Measurements from ENCODE around the gene CCL16.
"Not testable (repeated sequence)": the region's sequence is repeated elsewhere in the genome, so short reads cannot be mapped to it uniquely, and the experiment has no call there.

Gene CCL16

GRCh38 chr17:35943537-35943936 is 37.8 kb downstream of the CCL16 start, which contains the start of gene LYZL6:
TSS of gene LYZL6 (minus strand) at chr17:35943713. CDS start at chr17:35939356, 4,357 bp downstream.
- TF ChIP-seq CTCF (IDR thresholded peaks at IDR 0.05; ENCODE audit: insufficient read depth, missing control alignments), result no peak
- no peak for FAIRE-seq
- DNase-seq (ENCODE audit: insufficient read length, low spot score), result no peak

- no peak for TF ChIP-seq CTCF (IDR thresholded peaks at IDR 0.05; ENCODE audit: insufficient read depth, missing control alignments)
- FAIRE-seq, result no peak
- no peak for DNase-seq (ENCODE audit: insufficient read length, low spot score)
Measured at GRCh38 chr17:35942588-35943186, 38.6 kb downstream of the CCL16 start.

GRCh38 chr17:35938492-35938891 is 42.8 kb downstream of the CCL16 start:
- DNase-seq (ENCODE audit: insufficient read length, low spot score); FAIRE-seq: not testable (repeated sequence)

GRCh38 chr17:35936063-35936462 is 45.2 kb downstream of the CCL16 start:
- FAIRE-seq (no peak), DNase-seq (ENCODE audit: insufficient read length, low spot score) (no peak)
- no peak for TF ChIP-seq CTCF (IDR thresholded peaks at IDR 0.05; ENCODE audit: insufficient read depth, missing control alignments)

- TF ChIP-seq CTCF (IDR thresholded peaks at IDR 0.05; ENCODE audit: insufficient read depth, missing control alignments), result no peak
- DNase-seq (ENCODE audit: insufficient read length, low spot score), result no peak
- no peak for FAIRE-seq
Measured at GRCh38 chr17:35934760-35935159, 46.5 kb downstream of the CCL16 start.

GRCh38 chr17:35932586-35932985 is 48.7 kb downstream of the CCL16 start:
- DNase-seq (ENCODE audit: insufficient read length, low spot score) (no peak), FAIRE-seq (no peak)
- no peak for TF ChIP-seq CTCF (IDR thresholded peaks at IDR 0.05; ENCODE audit: insufficient read depth, missing control alignments)

GRCh38 chr17:35931794-35932425 is 49.4 kb downstream of the CCL16 start:
- TF ChIP-seq CTCF (IDR thresholded peaks at IDR 0.05; ENCODE audit: insufficient read depth, missing control alignments), result no peak
- DNase-seq (ENCODE audit: insufficient read length, low spot score), result no peak
- FAIRE-seq, result no peak
